ENCODE measurements around the gene TST. TPM values are rescaled to one million over a fixed set of nuclear protein-coding genes. Genes with fewer than 3 reads are reported as not detected.

Gene TST
- total RNA-seq, 2 donors from 2014 or later, result 3.5 to 6.7 TPM

DNA sequence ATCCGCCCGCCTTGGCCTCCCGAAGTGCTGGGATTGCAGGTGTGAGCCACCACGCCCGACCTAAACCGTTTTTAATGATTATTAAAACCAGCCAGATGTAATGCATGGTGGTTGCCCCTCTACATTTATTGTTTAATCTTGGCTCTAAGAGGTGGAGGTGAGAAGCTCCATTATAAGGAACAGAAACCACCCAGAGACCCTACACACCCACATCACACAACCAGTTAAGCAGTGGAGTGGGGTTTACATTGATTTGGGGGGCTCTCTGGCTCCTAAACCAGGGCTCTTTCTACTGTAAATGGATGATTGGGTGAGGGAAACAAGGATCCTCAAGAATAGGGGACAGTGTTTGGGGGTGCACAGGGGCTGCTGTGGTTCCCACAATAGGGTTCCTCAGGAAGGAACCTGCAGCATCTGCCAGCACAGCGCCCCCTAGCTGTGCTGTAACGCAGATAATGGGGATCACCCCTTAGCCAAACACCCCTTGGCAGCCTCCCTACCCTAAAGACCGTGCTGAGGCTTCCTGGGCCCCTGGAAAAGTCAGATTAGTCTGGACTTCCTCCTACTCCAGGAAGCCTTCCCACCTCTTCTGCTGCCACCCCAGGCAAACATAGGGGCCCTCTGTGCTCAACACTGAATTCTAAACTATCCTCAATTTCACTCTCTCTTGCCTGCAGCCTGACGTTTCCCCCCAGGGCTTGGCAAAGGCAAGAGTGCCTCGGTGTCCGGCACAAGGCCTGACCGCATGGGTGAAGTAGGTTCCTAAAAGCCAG is 2.6 kb upstream of the TST start:
- Mint-ChIP-seq H3K27me3 (ENCODE audit: low read depth) (peaks cover 12% of the 10 kb centered on the region), H3K27ac (no peak overlapping the region), H3K9me3 (no peaks in the 10 kb centered on the region), H3K4me3 (peak overlapping the region in 1 of 2 donors; percentile 58), H3K36me3 (ENCODE audit: insufficient read depth in 2 of 2) (no peaks in the 10 kb centered on the region), H3K4me1 (ENCODE audit: low read depth) (peaks cover 10% of the 10 kb centered on the region)
- DNase-seq (peak; percentile 56 to 61), ATAC-seq (replicated peaks in 1 of 2) (peak; percentile 29 to 35)

DNA sequence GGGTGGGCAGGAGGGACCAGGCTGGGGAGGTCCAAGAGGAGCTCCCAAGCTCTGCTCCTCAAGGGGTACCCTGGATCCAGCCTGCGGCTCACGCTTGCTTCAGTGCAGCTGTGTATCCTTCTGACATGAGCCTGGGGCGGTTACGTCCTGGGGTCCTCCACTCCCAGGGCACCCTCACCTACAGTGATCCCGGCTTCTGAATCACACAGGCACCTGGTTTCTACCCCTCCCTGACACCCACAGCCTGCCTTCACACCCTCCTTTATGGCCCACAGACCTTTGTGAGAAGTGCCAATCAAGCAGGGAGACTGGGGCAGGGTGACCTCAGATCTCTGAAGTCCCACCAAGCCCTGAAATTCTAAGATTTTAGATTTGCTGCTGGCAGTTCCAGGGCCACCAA is 1.8 kb upstream of the TST start:
- no peaks in the 10 kb centered on the region for H3K9me3 Mint-ChIP-seq
- H3K4me1 Mint-ChIP-seq (ENCODE audit: low read depth), result peaks cover 10% of the 10 kb centered on the region
- H3K36me3 Mint-ChIP-seq (ENCODE audit: insufficient read depth in 2 of 2), result no peaks in the 10 kb centered on the region
- DNase-seq (no peak), ATAC-seq (replicated peaks in 1 of 2) (no peak)
- H3K4me3 Mint-ChIP-seq, result no peak overlapping the region
- H3K27ac Mint-ChIP-seq, result no peak overlapping the region
- H3K27me3 Mint-ChIP-seq (ENCODE audit: low read depth), result peaks cover 12% of the 10 kb centered on the region

DNA sequence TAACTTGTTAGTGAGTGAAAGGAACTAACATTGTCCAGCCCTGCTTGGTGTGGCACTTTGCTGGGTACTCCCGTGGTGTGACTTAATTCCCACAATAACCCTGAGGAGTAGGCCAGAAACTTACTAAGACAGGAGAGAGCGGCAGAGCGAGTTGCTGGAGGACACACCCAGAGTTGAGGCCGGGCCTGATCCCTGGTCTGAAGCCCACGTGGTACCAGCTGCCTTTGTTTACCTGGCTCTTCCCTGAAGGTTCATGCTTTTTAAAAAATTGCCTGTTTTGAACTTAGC is 889 bp upstream of the TST start:
- no peaks in the 10 kb centered on the region for H3K9me3 Mint-ChIP-seq
- H3K4me1 Mint-ChIP-seq (ENCODE audit: low read depth), result peaks cover 10% of the 10 kb centered on the region
- peaks cover 12% of the 10 kb centered on the region for H3K27me3 Mint-ChIP-seq (ENCODE audit: low read depth)
- DNase-seq, result peak in 1 of 2 donors; percentile 13
- peak overlapping the region; percentile 88 for H3K4me3 Mint-ChIP-seq
- ATAC-seq (replicated peaks in 1 of 2), result no peak
- no peaks in the 10 kb centered on the region for H3K36me3 Mint-ChIP-seq (ENCODE audit: insufficient read depth in 2 of 2)
- H3K27ac Mint-ChIP-seq, result no peak overlapping the region

DNA sequence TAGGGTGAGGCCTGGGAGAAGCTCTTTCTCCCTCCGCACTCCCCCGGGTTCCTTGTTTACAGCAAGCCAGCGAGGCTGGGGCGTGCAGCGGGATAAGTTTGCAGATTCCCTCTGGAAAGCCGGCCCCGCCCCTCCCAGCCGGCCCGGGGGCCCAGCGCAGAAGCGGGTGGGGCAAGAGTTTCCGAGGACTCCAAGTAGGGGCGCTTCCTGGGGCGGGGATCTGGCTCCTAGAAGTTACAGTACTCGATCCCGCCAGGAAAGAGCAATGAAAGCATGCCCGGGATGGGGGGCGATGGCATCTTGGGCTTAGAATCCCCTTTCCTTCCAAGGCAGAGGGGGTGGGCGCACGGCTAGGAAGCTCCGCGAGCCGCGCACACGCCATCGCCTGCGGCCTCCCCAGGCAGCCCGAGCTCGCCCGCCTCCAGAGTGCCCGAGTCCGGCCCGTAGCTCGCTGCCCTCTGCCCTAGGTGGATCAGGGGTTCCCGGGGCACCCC is 385 bp downstream of the TST start:
- no peaks in the 10 kb centered on the region for H3K36me3 Mint-ChIP-seq (ENCODE audit: insufficient read depth in 2 of 2)
- no peaks in the 10 kb centered on the region for H3K9me3 Mint-ChIP-seq
- H3K4me3 Mint-ChIP-seq, result peak overlapping the region; percentile 80 to 83
- H3K27ac Mint-ChIP-seq, result no peak overlapping the region
- H3K27me3 Mint-ChIP-seq (ENCODE audit: low read depth), result peaks cover 12% of the 10 kb centered on the region
- peak in 1 of 2 donors; percentile 35 for ATAC-seq (replicated peaks in 1 of 2)
- no peak for DNase-seq
- peaks cover 10% of the 10 kb centered on the region for H3K4me1 Mint-ChIP-seq (ENCODE audit: low read depth)

DNA sequence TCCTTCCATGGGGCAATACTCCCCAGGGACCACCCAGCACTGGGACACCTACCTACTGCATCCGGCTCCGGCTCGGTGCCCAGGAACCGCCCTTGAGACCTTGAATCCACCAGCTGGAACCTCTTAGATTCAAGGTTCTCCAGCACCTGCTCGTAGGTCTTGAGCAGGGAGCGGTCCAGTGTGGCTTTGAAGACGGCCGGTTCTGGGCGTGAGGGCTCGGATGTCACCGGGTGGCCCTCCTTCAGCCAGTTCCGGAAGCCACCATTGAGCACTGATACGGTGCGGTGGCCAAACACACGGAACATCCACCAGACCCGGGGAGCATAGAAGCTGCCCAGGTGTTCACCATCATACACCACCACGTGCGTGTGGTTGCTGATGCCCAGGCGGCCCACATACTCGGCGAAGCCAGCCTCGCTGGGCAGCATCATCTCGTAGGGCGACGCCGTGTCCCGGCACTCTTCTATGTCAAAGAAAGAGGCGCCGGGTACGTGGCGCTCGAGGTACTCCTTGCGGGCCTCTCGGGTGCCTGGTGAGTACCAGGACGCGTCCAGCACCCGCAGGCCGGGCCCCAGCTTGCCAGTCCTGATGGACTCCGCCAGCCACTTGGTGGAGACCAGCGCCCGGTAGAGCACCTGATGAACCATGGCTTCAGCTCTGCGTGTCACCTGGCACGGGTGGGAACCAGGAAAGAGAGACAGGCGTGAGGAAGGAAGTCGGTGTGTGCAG is 997 bp downstream of the TST start:
- DNase-seq (no peak), ATAC-seq (replicated peaks in 1 of 2) (no peak)
- Mint-ChIP-seq H3K4me1 (ENCODE audit: low read depth) (peaks cover 10% of the 10 kb centered on the region), H3K27me3 (ENCODE audit: low read depth) (peaks cover 12% of the 10 kb centered on the region), H3K27ac (no peak overlapping the region), H3K9me3 (no peaks in the 10 kb centered on the region), H3K36me3 (ENCODE audit: insufficient read depth in 2 of 2) (no peaks in the 10 kb centered on the region), H3K4me3 (peak overlapping the region; percentile 80 to 83)

DNA sequence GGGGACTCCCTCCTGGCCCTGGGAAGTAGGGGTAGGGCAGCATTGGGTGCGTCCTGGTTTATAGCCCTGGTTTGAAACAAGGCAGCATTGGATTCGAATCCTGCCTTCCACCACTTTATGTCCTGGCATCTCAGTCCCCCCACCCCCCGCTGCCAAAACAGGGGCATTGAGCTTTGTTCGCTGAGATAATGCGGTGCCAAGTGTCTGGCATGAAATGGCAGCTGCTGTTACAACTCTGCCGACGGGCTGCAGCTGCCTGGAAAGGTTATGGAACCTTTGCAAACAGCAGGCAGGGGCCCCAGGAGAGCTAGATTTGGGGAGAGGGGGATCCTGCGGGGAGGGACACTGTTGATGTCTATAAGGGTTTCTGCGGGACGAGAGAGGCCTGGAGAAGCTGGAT is 1.9 kb downstream of the TST start:
- Mint-ChIP-seq H3K9me3 (no peaks in the 10 kb centered on the region), H3K4me1 (ENCODE audit: low read depth) (peaks cover 10% of the 10 kb centered on the region), H3K27me3 (ENCODE audit: low read depth) (peaks cover 12% of the 10 kb centered on the region), H3K36me3 (ENCODE audit: insufficient read depth in 2 of 2) (no peaks in the 10 kb centered on the region), H3K27ac (no peak overlapping the region), H3K4me3 (no peak overlapping the region)
- no peak for ATAC-seq (replicated peaks in 1 of 2)
- DNase-seq, result no peak

DNA sequence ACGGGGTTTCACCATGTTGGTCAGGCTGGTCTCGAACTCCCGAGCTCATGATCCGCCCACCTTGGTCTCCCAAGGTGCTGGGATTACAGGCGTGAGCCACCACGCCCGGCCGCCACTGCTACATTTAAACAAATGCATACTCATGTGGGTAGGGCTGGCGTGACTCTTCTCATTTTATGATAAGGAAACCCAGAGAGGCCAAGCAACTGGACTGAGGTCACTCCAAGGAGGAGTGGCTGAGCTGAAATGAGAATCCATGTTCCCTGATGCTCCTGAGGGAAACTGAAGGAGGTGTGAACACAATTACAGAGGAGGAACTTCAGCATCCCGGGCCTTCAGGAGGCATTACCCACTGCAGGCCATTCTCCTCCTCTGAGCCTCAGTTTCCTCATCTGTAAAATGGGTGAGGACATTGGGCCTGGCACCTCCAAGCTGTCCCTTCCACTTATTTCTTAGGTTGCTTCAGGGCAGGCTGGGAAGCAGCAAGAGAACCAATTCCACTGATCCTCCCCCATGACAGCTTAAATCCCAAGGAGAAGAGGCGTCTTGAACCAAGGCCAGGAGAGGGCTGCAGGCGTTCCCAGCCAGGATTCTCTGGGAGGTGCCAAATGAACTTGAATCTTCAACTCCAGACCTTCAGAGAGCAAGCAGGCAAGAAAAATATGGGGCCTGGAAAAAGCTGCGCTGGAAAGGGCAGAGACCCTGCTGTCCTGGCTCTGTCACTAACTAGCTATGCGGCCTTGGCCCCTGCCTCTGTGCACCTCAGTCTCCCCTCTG is 2.9 kb downstream of the TST start:
- no peak overlapping the region for H3K27ac Mint-ChIP-seq
- peaks cover 4% of the 10 kb centered on the region for H3K4me1 Mint-ChIP-seq (ENCODE audit: low read depth)

DNA sequence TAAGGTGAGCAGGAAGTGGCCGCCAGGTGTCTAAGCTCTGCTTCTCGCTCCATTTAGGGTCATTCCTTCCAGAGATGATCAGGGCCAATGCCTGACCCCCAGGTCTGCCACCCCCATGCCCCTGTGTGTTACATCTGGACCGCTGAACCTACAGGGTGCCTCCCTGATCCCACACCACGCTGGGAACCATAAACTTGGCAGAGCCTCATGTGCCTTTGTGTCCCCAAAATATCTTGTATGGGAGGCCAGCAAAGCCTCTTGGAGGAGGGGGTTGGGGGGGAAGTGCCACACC is 3.7 kb downstream of the TST start:
- no peaks in the 10 kb centered on the region for H3K36me3 Mint-ChIP-seq (ENCODE audit: insufficient read depth in 2 of 2)
- no peak overlapping the region for H3K27ac Mint-ChIP-seq
- no peak overlapping the region for H3K4me3 Mint-ChIP-seq
- H3K9me3 Mint-ChIP-seq, result no peaks in the 10 kb centered on the region
- peaks cover 2% of the 10 kb centered on the region for H3K4me1 Mint-ChIP-seq (ENCODE audit: low read depth)
- peaks cover 5% of the 10 kb centered on the region for H3K27me3 Mint-ChIP-seq (ENCODE audit: low read depth)
- no peak for DNase-seq
- no peak for ATAC-seq (replicated peaks in 1 of 2)

More for the DNA sequence above, 2.9 kb downstream of the TST start:
- no peaks in the 10 kb centered on the region for H3K36me3 Mint-ChIP-seq (ENCODE audit: insufficient read depth in 2 of 2)
- no peak for DNase-seq
- ATAC-seq (replicated peaks in 1 of 2), result no peak
- H3K9me3 Mint-ChIP-seq, result no peaks in the 10 kb centered on the region
- H3K27me3 Mint-ChIP-seq (ENCODE audit: low read depth), result peaks cover 5% of the 10 kb centered on the region
- H3K4me3 Mint-ChIP-seq, result no peak overlapping the region

DNA sequence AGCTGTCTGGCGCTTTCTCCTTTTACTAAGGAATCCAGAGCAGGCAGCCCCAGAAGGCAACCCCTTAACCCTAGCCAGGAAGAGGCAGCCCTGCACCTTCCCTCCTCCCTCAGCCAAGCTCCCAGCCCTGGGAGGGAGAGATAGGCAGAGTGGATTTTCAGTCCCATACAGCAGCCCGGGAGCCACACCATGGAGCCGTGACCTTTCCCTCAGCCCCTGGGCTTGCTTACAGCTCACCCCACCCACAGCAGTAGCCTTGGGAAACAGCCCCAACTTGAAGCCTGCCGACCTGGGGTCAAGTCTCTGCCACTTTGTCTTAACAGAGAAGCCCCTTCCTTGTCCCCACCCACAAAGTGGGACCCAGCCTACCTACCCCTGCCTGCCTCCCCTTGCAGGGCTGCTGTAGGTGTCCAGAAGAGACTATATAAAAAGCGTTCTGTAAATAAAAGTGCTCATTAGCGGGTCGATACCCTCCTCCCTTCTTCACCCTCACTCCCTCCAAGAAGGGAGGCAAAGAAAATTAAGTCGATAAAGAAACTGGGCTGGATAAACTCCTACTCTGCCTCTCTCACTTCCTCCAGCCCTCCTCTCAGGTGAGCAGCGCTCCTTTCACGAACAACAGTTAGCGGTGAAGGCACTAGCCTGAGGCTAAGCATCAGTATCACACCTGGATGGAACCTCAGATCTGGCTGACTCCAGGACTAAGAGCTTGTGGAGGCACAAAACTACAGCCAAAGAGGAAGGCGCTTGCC is 4.2 kb downstream of the TST start:
- no peaks in the 10 kb centered on the region for H3K4me1 Mint-ChIP-seq (ENCODE audit: low read depth)
- H3K36me3 Mint-ChIP-seq (ENCODE audit: insufficient read depth in 2 of 2), result no peaks in the 10 kb centered on the region
- ATAC-seq (replicated peaks in 1 of 2), result no peak
- no peaks in the 10 kb centered on the region for H3K9me3 Mint-ChIP-seq
- DNase-seq, result no peak
- H3K4me3 Mint-ChIP-seq, result no peak overlapping the region
- H3K27ac Mint-ChIP-seq, result no peak overlapping the region
- H3K27me3 Mint-ChIP-seq (ENCODE audit: low read depth), result peaks cover 6% of the 10 kb centered on the region

DNA sequence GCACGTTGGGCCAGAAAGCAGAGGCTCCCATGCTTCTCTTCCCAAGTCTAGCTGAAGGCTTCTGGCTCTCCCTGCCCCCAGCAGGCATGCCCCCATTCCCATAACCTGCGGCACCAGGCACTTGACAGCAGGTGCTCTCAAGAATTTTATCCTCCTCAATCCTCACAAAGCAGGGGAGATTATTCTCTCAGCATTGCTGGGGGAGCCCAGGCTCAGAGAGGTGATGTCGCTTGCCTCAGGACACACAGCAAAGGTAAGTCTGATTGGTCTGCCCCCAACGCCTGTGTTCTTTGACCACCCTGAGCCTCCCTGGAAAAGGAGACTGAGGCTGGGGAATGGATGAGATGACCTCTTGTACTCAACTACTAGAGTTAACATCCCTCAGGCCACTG is 4.8 kb downstream of the TST start:
- Mint-ChIP-seq H3K9me3 (no peaks in the 10 kb centered on the region), H3K4me3 (no peak overlapping the region), H3K4me1 (ENCODE audit: low read depth) (no peaks in the 10 kb centered on the region), H3K36me3 (ENCODE audit: insufficient read depth in 2 of 2) (no peaks in the 10 kb centered on the region), H3K27me3 (ENCODE audit: low read depth) (peaks cover 10% of the 10 kb centered on the region), H3K27ac (no peak overlapping the region)
- DNase-seq, result no peak
- ATAC-seq (replicated peaks in 1 of 2), result no peak

DNA sequence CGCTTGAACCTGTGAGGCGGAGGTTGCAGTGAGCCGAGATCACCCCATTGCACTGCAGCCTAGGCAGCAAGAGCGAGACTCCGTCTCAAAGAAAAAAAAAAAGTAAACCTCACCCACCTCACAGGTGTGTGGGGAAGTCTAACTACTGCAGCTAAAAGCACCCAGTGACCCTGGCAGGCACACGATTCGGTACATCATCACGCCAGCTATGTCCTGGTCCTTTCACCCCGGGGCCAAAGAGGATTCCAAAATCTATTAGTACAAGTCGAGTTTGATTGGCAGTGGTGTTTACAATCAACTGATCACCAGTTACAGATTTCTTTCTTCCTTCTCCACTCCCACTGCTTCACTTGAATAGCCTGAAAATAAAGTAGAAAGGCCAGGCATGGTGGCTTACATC is 6.3 kb downstream of the TST start:
- Mint-ChIP-seq H3K27ac (no peak overlapping the region), H3K4me3 (no peak overlapping the region), H3K9me3 (no peaks in the 10 kb centered on the region), H3K36me3 (ENCODE audit: insufficient read depth in 2 of 2) (no peaks in the 10 kb centered on the region), H3K27me3 (ENCODE audit: low read depth) (peaks cover 5% of the 10 kb centered on the region), H3K4me1 (ENCODE audit: low read depth) (no peaks in the 10 kb centered on the region)
- ATAC-seq (replicated peaks in 1 of 2) (no peak), DNase-seq (no peak)

DNA sequence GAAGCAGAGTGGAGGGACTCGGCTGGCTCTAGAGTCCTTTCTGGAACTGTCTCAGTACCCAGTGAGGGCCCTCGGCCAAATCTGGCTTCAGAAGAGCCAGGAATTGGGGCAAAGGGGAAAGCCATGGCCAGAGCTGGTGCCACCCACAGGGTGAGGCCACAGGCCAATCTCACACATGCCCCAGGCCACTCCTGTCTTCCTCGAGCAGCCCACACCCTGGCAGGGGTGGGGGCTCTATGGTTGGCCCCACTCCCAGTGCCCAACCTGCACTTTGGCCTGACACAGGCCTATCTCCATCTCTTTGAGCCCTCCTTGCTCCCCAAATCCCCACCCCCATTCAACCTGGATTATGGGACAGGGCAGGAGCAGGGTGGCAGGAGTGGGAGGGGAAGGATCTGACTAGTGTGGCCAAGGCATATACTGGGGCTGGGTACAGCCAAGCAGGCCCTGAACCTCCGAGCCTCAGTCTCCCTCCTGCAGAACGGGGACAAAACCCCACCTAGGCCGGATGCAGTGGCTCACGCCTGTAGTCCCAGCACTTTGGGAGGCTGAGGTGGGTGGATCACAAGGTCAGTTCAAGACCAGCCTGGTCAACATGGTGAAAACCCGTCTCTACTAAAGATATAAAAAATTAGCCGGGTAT is 6.9 kb downstream of the TST start:
- Mint-ChIP-seq H3K4me1 (ENCODE audit: low read depth) (no peaks in the 10 kb centered on the region), H3K27me3 (ENCODE audit: low read depth) (peaks cover 11% of the 10 kb centered on the region), H3K27ac (no peak overlapping the region), H3K4me3 (no peak overlapping the region), H3K9me3 (no peaks in the 10 kb centered on the region), H3K36me3 (ENCODE audit: insufficient read depth in 2 of 2) (no peaks in the 10 kb centered on the region)
- no peak for DNase-seq
- no peak for ATAC-seq (replicated peaks in 1 of 2)
